EH (cell line): ENCODE data around the gene UBE2J1.
"Not testable (repeated sequence)": the region's sequence is repeated elsewhere in the genome, so short reads cannot be mapped to it uniquely, and the experiment has no call there.

Experiments used
- DNase-seq: peaks from one replicate; pipeline ENCODE4 v3.0.0-alpha.2; 2015; ENCODE audit warnings: low read depth

The UBE2J1 gene

DNA sequence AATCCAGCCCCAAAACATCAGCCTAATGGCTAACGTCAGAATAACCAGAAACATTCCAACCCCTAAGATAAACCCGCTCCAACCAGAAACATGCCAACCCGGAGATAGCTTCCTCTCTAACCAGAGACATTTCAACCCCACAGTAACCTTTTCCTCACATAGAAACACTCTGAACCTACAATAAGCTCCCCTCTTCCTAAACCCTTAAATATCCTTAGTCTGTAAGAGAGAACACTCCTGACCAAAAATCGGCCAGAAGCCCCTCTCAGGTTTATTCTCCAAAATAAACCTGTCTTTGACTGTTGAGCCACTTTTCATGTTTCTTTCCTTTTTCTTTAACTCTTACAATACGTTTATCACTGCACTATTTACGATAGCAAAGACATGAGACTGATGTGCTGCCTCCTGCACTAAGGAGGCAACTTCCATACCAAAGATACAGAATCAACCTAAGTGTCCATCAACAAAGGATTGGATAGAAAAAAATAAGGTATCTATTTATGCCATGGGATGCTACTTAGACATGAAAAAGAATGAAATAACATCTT, 32.4 kb downstream of the UBE2J1 start:
- DNase-seq: no peak

DNA sequence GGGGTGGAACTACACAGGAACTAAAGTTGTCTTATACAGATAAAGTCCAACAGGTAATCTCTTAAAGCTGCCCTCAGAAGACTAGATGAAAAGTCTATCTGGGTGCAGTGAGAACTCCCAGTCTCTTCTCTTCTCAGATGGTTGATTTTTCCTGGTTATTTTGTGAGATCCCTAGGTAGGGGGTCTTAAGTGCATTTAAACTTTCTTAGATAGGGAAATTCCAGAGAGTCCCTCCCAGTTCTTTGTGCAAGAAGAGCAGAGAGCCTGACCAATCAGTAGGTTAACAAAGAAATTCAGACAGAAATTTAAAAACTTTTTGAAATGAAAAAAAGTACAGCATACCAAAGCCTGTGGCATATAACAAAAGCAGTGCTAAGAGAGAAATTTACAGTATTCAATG, 35.5 kb downstream of the UBE2J1 start:
- no peak for DNase-seq

DNA sequence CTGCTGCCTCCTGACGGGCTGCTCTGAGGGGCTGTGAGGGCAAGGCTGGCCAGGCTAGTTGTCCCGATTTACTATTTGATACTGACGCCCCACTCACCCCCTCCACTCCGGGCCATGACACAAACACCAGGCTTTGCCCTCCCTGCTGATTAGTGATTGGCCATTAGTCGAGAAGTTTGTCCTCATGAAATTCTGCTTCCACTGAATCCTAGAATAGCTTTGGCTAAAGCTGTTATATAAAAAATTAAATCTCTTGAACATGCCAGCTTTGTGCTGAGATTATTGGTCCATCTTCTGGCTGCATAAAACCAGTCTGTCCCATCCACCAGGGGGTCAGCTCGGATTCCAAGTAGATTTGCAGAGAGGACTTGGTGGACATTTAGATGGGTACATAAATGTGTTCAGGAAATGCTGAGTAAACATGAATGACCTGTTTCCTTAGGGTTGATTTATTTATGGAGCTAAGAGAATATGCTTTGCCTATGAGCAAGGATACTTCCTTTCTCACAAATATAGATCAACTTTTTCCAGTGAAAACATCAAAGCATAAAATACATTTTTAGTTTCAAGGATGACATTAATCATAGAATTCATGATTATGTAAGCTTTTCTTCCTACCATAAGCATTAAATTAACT, 37.2 kb downstream of the UBE2J1 start, which contains the start of gene GABRR2:
GABRR2 (minus strand) TSS at position 51 of the 637 bp plus-strand sequence. CDS start 134 bp downstream, outside the sequence.
- DNase-seq: no peak

DNA sequence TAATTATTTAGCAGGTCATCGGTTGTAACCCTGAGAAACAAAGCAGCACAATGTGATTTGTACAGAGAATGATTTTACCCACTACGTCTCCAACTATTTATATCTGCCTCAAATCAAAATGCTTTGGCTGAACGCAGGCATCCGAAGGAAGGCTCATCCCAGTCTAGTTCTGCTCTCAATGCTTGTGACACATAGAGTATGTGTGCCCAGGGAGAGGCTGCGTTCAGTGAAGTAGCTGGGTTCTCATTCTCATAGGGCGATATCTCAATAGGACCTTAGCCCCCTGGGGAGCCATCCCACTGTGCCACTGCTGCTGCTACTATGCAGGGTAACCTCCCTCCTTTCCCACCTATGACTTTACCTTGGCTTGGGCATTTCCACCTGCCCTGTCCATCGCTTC, 37.8 kb downstream of the UBE2J1 start:
- DNase-seq: no peak

DNA sequence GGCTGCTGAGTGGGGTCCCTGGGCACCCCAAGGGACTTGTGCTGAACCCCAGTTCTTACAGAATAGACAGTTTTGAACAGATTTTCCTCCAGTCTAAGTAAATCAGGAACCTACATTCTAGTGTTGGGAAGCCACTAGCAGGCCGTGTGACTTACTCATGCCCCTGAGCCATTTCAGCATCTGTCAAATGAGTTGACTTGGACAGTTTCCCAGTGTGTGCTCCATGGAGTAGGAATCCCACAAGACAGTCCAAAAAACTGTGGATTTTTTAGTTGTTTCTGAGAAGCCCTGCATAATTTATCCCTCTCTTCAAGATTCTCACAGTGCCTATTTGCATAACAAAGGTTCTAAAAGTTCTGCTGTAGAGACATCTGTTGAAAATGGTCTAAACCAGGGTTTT, 39.5 kb downstream of the UBE2J1 start:
- peak; percentile 96 for DNase-seq

DNA sequence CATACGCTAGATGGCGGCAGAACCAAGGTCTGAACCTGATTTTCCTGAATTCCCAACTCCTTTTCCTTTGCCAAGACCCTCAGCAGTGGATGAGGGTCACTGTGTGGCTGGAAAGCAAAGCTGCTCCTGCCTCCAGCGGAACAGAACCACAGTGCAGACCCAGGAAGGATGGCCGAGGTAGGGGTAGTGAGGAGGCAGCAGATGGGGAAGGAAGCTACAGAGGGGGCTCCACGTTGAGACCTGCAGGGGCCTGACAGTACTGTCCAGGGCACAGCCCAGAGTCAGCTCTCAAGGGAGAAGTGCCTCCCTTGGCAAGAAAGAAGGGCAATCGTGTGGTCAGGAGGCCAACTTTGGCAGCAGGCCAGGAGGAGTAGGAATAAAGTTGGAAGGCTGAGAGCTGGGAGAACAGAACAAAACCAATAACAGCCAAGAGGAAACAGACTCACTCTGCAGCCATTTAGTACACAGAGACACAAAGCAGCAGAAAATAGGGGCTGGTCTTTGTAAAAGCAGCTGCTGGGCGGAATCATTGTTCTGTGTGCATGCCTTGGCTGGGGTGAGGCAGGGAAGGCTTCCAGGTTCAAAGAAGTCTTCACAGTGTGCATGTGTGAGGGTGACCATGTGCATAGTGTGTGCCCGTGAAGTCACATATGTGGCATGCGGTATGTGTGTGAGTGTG, 40.5 kb downstream of the UBE2J1 start:
- DNase-seq: peak; percentile 82

DNA sequence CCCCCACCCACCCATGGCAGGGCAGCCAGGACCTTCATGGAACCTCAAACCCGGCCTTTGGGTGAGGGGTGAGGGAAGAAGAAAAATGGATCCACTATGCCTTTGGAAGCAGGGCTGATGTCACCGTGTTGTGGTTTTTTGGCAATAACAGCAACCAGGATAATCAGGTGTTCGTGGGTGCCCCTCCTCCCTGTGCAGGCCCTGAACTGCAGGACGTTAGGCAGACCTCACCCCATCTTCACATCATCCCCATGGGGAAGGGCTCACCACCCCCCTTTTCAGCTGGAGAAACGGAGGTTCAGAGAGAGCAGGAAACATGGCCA, 41.0 kb downstream of the UBE2J1 start:
- DNase-seq: no peak

DNA sequence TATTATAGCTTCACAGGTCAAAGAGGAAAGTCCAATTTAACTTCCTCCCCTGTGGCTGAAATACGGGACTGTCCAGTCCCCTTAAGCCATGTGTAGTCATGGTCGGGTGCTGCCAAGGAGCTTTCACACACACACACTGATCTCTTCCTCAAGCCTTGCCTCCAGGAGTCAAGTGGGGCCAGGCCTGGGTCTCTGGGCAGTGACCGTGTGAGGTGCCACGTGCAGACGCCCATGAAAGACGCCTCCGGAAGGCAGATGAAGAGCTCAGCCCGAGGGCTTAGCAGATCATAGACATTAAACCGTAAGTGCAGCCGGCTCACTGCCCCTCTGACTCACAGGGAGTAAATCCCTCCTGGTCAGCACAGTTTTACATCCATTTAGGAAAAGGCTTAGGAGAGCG, 41.6 kb downstream of the UBE2J1 start:
- DNase-seq: peak; percentile 87

DNA sequence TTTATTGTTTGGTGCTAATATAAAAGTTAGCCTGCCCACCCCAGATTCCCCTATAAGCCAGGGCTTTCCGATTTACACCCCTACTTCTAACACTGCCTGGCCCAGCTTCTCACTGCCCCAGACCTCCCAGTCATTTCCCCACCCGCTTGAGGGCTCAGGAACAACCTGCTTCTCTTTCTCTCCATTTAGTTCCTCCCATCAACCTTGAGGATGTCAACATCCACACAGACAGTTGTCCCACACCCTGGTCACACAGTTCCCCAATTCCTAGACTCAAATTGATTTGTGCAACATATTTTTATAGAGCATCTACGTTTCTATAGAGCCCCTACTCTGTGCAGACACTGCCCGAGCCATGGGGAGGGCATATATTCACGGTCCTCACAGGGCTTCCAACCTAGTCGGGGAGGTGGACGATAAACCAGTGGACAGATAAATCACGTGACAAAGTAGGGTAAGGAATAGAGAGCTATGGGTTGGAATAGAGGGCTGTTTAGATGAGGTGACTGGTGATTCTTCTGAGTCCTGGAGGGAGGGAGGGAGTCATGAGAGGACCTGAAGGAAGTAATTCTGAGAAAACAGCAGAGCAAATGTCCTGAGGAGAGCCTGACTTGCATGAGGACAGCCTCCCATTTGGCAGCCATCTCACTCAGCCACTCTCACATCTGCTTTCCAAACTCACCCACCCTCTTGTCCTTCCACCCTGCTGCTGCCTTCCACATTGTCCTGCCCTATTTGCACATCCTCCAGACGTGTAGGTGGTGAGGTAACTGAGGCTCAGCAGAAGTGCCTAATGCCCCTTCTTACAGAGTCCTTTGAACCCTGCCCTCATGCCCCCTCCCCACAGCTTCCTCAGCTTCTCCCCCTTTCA, 43.8 kb downstream of the UBE2J1 start:
- DNase-seq: no peak

DNA sequence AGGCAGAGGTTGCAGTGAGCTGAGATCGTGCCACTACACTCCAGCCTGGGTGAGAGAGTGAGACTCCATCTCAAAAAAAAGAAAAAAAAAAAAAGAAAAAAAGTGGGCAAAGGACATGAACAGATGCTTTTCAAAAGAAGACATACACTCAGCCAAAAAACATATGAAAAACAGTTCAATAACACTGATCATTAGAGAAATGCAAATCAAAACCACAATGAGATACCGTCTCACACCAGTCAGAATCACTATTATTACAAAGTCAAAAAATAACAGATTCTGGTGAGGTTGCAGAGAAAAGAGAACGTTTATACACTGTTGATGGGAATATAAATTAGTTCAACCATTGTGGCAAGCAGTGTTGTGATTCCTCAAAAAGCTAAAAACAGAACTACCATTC, 48.0 kb downstream of the UBE2J1 start:
- not testable (repeated sequence) for DNase-seq

DNA sequence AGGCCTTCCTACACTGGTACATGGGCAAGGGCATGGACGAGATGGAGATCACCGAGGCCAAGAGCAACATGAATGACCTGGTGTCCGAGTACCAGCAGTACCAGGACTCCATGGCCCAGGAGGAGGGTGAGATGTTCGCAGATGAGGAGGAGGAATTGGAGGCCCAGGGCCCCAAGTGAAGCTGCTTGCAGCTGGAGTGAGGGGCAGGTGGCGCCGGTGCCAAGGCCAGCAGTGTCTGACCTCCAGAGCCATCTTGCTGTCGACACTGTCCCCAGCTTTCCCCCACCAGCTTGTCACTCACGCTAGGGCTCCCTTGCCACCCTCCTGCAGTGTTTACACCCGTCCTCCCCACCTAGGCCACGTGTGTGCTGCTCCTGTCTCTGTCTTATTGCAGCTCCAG, 49.6 kb downstream of the UBE2J1 start:
- no peak for DNase-seq

DNA sequence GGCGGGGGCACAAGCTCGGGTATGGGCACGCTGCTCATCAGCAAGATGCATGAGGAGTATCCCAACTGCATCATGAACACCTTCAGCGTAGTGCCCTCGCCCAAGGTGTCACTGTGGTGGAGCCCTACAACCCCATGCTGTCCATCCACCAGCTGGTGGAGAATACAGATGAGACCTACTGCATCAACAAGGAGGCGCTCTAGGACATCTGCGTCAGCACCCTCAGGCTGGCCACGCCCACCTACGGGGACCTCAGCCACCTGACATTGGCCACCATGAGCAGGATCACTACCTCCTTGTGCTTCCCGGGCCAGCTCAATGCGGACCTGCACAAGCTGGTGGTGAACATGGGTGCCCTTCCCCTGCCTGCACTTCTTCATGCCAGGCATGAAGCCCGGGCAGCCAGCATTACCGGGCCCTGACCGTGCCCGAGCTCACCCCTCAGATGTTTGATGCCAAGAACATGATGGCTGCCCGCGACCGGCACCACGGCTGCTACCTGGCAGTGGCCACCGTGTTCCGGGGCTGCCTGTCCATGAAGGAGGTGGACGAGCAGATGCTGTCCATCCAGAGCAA, 50.2 kb downstream of the UBE2J1 start:
- no peak for DNase-seq

DNA sequence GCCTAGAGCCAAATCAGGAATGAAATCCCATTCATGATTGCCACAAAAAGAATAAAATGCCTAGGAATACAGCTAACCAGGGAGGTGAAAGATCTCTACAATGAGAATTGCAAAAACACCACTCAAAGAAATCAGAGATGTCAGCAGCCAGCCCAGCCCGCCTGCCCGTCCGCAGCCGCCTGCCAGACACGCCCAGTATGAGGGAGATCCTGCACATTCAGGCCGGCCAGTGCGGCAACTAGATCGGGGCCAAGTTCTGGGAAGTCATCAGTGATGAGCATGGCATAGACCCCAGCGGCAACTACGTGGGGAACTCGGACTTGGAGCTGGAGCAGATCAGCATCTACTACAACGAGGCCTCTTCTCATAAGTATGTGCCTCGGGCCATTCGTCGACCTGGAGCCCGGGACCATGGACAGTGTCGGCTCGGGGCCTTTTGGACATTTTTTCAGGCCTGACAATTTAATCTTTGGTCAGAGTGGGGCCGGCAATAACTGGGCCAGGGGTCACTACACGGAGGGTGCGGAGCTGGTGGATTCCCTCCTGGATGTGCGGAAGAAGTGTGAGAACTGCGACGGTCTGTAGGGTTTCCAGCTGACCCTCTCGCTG, 50.8 kb downstream of the UBE2J1 start:
- no peak for DNase-seq

DNA sequence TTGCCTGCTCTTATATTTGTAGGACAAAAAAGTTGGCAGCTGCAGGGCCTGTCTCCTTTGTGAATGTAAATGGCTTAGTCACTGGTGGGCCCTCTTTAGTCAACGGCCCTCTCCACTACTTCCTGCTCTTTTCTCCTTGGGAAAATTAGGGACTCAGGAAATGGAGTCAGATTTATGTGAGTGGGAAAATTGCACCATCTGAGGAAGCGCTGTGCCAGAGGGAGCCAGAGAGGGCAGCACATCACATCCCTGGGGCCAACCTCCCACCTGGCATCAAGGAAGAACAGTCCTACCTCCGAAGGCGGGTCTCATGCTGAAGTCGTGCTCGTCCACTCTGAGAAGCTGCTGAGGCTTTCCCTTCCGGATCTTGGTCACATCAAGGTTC, 53.1 kb downstream of the UBE2J1 start:
- DNase-seq: peak; percentile 20

DNA sequence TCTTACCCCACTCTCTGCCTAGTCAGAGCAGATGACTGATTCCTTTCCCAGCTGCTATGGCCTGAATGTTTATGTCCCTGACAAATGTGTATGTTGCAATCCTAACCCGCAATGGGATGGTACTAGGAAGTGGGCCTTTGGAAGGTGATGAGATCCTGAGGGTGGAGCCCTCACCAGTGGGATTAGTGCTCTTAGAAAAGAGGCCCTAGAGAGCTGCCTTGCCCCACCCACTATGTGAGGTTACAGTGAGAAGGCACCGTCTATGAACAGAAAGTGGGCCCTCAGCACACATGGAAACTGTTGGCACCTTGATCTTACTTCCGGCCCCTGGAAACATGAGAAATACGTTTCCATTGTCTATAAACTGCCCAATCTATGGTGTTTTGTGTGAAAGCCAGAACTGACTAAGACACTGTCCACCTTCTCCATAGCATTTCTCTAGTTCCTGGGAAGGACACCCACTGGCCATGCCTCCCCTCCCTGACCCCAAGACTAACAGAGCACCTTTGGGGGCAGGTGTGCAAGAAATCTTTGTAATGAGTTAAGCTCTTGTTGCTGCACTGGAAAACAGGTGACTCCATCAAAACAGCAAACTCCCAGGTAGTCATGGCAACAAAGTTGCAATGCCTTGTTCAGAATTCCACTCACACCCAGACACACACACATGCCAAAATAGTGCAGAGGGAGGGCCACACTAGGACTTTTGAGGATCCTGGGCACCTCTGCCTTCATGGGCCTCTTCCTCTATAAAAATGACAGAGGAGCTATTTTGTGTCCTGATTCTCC, 53.6 kb downstream of the UBE2J1 start:
- DNase-seq: peak; percentile 33

DNA sequence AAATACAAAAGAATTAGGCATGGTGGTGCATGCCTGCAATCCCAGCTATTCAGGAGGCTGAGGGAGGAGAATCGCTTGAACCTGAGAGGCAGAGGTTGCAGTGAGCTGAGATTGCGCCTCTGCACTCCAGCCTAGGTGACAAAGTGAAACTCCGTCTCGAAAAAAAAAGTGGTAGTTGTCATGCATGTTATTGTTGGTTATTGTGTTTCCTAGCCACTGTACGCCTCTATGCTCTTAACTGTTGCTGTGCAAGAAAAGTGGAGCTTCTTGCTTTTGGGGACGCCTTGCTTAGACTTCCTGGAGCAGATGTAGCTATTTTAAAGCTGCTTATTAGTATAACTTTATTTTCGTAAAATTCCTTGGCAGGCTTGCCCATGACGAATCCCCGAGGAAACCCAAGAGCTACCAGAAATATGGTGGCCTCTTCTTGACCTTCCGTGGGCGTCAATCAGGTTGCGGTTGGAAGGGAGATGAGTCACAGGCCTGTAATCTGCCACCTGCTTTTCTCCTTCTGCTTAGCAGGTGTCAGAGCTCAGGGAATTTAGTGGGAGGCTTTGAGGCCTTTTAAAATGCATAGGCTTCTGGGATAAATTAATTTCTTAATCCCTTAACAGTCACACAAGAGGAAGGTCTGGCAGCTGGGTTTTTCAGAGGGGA, 54.7 kb downstream of the UBE2J1 start:
- DNase-seq: peak; percentile 93

DNA sequence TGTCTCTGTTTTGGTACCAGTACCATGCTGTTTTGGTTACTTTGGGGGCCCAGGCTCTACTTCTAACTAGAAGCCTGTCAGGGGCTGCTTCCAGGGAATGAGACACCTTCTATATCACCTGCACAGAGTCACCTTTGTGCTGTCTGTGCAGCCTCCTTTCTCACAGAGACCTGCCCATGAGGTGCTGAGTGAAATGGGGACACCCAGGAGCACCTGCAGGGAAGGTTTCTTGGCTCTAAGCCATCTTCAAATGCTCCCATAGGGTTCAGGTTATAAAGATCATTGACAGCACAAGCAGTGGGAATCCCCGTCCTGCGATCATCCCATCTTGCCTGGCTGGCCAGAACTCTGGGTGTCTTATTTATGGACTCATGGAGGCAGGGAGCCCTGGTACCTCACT, 56.5 kb downstream of the UBE2J1 start:
- DNase-seq: no peak

DNA sequence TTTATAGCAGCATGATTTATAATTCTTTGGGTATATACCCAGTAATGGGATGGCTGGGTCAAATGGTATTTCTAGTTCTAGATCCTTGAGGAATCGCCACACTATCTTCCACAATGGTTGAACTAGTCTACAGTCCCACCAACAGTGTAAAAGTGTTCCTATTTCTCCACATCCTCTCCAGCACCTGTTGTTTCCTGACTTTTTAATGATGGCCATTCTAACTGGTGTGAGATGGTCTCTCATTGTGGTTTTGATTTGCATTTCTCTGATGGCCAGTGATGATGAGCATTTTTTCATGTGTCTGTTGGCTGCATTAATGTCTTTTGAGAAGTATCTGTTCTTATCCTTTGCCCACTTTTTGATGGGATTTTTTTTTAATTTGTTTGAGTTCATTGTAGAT, 57.4 kb downstream of the UBE2J1 start:
- not testable (repeated sequence) for DNase-seq

DNA sequence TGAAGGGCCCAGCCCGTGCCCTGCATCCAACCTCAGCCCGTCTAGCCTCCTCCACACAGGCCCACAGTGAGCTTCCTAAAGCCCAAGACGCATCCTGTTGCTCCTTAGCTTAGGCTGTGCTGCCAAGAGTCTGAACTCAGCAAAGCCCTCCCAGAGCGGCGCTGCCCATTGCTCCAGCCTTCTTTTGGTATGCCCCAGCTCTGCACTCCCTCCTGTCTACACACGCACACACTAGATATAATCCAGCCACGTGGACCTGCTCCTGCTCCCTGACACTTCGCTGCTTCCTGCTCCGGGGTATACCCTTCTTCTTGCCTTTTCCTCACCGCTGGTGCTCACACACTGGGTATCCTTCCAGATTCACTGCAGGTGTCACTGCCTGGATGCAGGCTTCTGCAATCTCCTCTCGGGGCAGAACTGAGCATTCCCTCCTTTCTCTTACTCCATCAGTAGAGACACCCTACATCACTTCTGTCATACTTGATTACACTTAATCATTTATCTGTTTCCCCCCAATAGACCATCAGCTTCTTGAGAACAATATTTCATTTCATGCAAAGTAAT, 61.2 kb downstream of the UBE2J1 start:
- no peak for DNase-seq

DNA sequence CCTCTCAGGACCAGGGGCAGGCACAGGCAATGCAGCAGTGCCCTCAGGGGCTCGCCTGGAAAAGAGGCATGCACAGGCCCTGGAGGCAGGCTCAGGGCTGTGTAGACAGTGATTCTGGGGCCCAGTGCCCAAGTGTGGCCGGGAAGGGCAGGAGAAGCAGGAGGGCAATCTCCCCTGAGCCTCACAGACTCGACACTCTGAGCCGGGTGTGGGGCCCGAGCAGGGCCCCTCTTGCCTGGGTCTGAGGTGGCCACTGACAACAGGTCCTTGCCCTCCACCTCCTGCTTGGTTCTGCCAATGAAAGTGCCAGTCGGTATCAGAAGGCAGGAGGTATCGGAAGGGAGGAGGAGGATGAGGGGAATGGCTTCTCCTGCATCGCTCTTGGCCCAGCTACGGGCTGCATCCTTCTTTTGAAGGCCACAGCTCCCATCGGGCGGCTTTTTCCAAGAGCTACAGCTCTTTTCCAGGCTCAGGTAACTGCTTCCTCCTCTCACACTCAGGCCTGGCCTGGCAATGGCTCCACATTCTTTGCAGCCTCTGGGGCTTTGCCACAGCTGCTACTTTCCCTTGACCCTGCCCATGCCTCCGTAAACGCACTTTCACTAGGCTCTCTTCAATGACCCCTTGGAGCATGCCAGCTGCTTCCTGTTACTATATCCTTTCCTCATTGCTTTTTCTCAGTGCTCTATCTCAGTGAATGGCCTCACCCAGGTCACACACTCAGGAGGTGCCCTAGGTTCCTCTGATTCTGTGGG, 61.9 kb downstream of the UBE2J1 start:
- no peak for DNase-seq
